ENCODE data around the gene DPEP2NB.

DNA sequence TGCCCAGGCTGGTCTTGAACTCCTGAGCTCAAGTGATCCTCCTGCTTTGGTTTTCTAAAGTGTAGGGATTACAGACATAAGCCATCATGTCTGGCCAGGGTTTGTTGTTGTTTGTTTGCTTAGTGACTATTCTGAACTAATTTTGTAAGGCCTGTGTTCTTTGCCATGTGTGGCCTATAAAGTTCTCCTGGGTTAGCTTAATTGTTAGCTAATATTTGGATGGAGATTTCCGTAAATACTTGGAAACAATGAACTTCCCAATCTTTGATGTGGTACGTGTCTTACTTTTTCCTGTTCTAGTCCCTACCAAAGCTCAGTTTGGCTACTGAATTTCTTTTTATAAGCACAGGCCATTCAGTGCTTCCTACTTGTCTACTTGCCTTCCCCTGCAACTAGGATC, 32.3 kb upstream of the DPEP2NB start:
- TF ChIP-seq, protein P1, sequence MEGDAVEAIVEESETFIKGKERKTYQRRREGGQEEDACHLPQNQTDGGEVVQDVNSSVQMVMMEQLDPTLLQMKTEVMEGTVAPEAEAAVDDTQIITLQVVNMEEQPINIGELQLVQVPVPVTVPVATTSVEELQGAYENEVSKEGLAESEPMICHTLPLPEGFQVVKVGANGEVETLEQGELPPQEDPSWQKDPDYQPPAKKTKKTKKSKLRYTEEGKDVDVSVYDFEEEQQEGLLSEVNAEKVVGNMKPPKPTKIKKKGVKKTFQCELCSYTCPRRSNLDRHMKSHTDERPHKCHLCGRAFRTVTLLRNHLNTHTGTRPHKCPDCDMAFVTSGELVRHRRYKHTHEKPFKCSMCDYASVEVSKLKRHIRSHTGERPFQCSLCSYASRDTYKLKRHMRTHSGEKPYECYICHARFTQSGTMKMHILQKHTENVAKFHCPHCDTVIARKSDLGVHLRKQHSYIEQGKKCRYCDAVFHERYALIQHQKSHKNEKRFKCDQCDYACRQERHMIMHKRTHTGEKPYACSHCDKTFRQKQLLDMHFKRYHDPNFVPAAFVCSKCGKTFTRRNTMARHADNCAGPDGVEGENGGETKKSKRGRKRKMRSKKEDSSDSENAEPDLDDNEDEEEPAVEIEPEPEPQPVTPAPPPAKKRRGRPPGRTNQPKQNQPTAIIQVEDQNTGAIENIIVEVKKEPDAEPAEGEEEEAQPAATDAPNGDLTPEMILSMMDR (IDR thresholded peaks at IDR 0.05; ENCODE audit: insufficient read depth, low read length, poor library complexity, severe bottlenecking): no peak
- TF ChIP-seq EZH2phosphoT487 (conservative IDR thresholded peaks at IDR 0.05; ENCODE audit: low read length): no peak

Data from SU-DHL-6 (cell line).